OCI-LY7 (cell line): ENCODE data around the gene RFX2.

ENCODE experiments used
- EZH2phosphoT487 ChIP-seq: fragments of 200-600 bp; sonication (generic); IDR thresholded peaks from 2 replicates; pipeline ENCODE4 v1.6.1; 2018; ENCODE audit warnings: low read depth, borderline replicate concordance, mild to moderate bottlenecking, mixed run types, antibody characterized with exemption, low read length, moderate library complexity, mixed read lengths
- TF ChIP-seq, protein P1 (sequence below): fragments of 200-600 bp; sonication (generic); conservative IDR thresholded peaks from 2 replicates; pipeline ENCODE4 v1.5.1; 2014; ENCODE audit warnings: mild to moderate bottlenecking, antibody characterized with exemption, low read length, moderate library complexity, mixed read lengths

DNA sequence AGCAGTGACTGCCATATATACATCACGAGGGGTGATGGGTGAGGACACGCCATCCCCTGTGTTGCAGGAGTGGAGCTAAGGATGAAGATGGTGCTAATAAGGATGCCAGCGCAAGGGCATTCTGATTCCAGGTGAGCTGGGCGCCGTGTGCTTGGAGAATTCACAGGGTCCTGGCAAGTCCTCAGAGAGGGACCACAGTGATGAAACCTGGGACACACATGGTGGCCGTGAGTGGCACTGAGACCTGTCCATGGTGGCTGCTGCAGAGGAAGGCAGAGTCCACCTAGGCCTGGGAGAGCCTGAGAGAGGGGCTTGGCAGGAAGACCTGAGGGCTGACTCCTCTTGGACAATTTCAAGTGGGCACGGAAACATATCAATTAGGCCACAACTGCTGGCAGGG is 65.2 kb downstream of the RFX2 start:
- TF ChIP-seq, protein P1, sequence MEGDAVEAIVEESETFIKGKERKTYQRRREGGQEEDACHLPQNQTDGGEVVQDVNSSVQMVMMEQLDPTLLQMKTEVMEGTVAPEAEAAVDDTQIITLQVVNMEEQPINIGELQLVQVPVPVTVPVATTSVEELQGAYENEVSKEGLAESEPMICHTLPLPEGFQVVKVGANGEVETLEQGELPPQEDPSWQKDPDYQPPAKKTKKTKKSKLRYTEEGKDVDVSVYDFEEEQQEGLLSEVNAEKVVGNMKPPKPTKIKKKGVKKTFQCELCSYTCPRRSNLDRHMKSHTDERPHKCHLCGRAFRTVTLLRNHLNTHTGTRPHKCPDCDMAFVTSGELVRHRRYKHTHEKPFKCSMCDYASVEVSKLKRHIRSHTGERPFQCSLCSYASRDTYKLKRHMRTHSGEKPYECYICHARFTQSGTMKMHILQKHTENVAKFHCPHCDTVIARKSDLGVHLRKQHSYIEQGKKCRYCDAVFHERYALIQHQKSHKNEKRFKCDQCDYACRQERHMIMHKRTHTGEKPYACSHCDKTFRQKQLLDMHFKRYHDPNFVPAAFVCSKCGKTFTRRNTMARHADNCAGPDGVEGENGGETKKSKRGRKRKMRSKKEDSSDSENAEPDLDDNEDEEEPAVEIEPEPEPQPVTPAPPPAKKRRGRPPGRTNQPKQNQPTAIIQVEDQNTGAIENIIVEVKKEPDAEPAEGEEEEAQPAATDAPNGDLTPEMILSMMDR, result no peak
- no peak for TF ChIP-seq EZH2phosphoT487
